ENCODE data around the gene PLXNB3. TPM values are rescaled to one million over a fixed set of nuclear protein-coding genes. Genes with fewer than 3 reads are reported as not detected.
A peak's percentile ranks its signal among the peaks of the same experiment; 100 is the strongest.

PLXNB3 gene
- total and polyA plus RNA-seq, 2 of the 13 experiments (the other 11 are each of a cell fraction or from before 2014, with no cell fraction given): 3.0 to 6.9 TPM

GRCh38 chrX:153722704-153723350 lies 41.2 kb upstream of the PLXNB3 start (continued):
- TF ChIP-seq ZNF674 (CRISPR knock-in tag; IDR thresholded peaks at IDR 0.05; ENCODE audit: low read depth): no peak
- TF ChIP-seq ZFP91 (CRISPR knock-in tag; IDR thresholded peaks at IDR 0.05; ENCODE audit: borderline replicate concordance): no peak
- TF ChIP-seq KLF12 (CRISPR knock-in tag; IDR thresholded peaks at IDR 0.05; ENCODE audit: borderline replicate concordance): no peak
- TF ChIP-seq IRX3 (CRISPR knock-in tag; IDR thresholded peaks at IDR 0.05; ENCODE audit: borderline replicate concordance, low read depth): no peak
- peak; percentile 16; the same call in 1 of the 2 replicates for TF ChIP-seq CCDC6 (CRISPR knock-in tag; IDR thresholded peaks at IDR 0.05)
- no peak for TF ChIP-seq ZNF772 (CRISPR knock-in tag; IDR thresholded peaks at IDR 0.05)
- no peak for TF ChIP-seq POLR2G (IDR thresholded peaks at IDR 0.05; ENCODE audit: low read depth, low read length)
- no peak for TF ChIP-seq ZNF451 (CRISPR knock-in tag; IDR thresholded peaks at IDR 0.05)
- TF ChIP-seq MEIS2 (CRISPR knock-in tag; IDR thresholded peaks at IDR 0.05): no peak
- TF ChIP-seq FOXJ3 (CRISPR knock-in tag; IDR thresholded peaks at IDR 0.05; ENCODE audit: borderline replicate concordance): no peak
- TF ChIP-seq MYNN (CRISPR knock-in tag; IDR thresholded peaks at IDR 0.05; ENCODE audit: low read depth): no peak
- no peak for TF ChIP-seq NFKBIZ (CRISPR knock-in tag; IDR thresholded peaks at IDR 0.05)
- no peak for TF ChIP-seq TERF1 (CRISPR knock-in tag; IDR thresholded peaks at IDR 0.05)
- TF ChIP-seq REPIN1 (CRISPR knock-in tag; IDR thresholded peaks at IDR 0.05; ENCODE audit: borderline replicate concordance, low read depth): no peak
- TF ChIP-seq HNF1A (IDR thresholded peaks at IDR 0.05; ENCODE audit: low read depth): no peak
- TF ChIP-seq HNF1A (CRISPR knock-in tag; IDR thresholded peaks at IDR 0.05; ENCODE audit: borderline replicate concordance): 0 out of 2 replicates have a peak, but pooled peaks have one; percentile 31
- no peak for TF ChIP-seq SIX4 (CRISPR knock-in tag; IDR thresholded peaks at IDR 0.05)
- no peak for TF ChIP-seq TEF (CRISPR knock-in tag; IDR thresholded peaks at IDR 0.05)
- 0 out of 2 replicates have a peak, but pooled peaks have one; percentile 35 for TF ChIP-seq ZNF34 (CRISPR knock-in tag; IDR thresholded peaks at IDR 0.05; ENCODE audit: borderline replicate concordance)
- TF ChIP-seq CEBPB (IDR thresholded peaks at IDR 0.05; ENCODE audit: borderline replicate concordance, low read depth, low read length): peak; percentile 6; the same call in 1 of the 2 replicates
- TF ChIP-seq SIN3A (IDR thresholded peaks at IDR 0.05; ENCODE audit: borderline replicate concordance, low read depth, low read length): 0 out of 2 replicates have a peak, but pooled peaks have one; percentile 11
- TF ChIP-seq CC2D1A (CRISPR knock-in tag; IDR thresholded peaks at IDR 0.05): no peak
- TF ChIP-seq SNAPC2 (CRISPR knock-in tag; IDR thresholded peaks at IDR 0.05): no peak

Measured in HepG2 (cell line).